Measurements from ENCODE around the gene PARD3.
"Not testable (repeated sequence)": the region's sequence is repeated elsewhere in the genome, so short reads cannot be mapped to it uniquely, and the experiment has no call there.

PARD3 gene

GRCh38 chr10:34407324-34407805, 407.7 kb downstream of the PARD3 start:
- DNase-seq (ENCODE audit: insufficient read length, low spot score): no peak
- FAIRE-seq: peak; percentile 54

GRCh38 chr10:34406463-34407323, 408.4 kb downstream of the PARD3 start:
- FAIRE-seq: no peak
- DNase-seq (ENCODE audit: insufficient read length, low spot score): no peak

DNA sequence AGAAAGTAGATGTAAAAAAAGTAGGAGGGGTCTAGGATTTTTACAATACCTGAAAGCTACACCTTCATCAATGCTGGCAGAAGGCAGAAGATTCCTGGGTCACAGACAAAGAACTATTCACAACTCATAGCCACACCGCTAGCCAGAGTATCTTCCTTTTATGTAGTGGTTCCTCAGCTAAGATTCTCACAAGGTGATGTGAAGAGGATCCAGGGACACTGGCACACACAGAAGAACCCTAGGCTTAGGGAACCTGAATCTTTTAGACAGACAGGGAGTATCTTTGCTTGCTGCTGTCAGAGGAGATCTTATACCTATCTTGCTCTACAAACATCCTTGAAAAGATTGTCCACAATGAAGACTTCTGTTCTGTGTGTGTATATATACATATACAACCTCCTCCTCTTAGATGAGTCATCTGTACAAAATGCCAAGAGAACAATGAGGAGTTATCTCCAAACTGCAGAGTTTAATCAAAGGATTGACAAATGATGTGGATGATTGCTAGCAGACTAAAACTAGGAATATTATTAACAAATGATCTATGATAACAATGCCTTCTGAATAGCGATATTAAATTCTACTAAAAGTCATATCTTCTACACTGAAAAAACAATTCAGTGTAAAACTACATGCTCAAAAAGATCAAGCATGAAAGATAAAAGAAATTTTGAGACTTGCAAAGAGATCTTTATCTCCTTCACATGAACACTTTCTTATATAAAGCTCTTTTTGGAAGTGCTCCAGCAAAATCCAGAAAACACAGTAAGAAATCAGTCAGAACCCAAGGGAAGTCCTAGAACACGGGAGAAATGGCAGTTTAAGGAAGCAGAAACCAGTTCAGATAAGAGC, 409.3 kb downstream of the PARD3 start:
- DNase-seq (ENCODE audit: insufficient read length, low spot score) (no peak), FAIRE-seq (peak; percentile 44)

DNA sequence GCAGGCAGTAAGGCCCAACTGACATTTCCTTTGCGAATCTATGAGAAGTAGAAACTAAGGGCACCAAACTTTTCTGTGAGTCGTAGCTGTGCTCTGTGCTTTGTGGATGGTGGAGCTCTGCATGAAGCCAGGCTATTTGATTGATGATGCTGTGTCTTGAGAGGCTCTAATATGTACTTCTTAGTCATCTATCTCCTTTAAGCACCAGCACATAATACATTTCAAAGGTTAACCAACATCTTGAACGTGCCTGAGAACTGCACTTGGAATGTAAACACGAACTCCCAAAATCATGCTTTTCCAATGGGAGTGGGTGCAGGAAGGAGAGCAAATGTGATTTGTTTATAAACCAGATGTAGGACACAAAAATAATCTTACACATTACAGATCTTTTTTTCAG, 411.6 kb downstream of the PARD3 start:
- no peak for FAIRE-seq
- DNase-seq (ENCODE audit: insufficient read length, low spot score): no peak

DNA sequence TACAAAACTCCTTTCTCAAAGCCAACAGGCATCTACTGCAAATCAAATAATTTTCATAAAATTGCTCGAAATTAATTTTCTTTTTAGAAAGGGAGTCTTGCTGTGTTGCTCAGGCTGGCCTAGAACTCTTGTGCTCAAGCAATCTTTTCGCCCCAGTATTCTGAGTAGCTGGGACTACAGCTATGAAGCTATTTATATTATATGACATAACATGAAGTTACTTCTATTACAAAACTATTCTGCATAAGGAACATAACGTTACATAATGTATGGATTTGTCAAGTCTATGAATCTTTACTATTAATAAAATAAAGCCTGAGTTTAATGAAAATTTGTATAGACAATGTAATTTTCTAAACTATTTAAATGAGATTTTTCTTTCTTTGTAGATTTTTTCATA, 415.0 kb downstream of the PARD3 start:
- FAIRE-seq (no peak), DNase-seq (ENCODE audit: insufficient read length, low spot score) (no peak)

- DNase-seq (ENCODE audit: insufficient read length, low spot score): no peak
- FAIRE-seq: no peak
These were observed 416.1 kb downstream of the PARD3 start for GRCh38 chr10:34399013-34399412.

- DNase-seq (ENCODE audit: insufficient read length, low spot score) (no peak), FAIRE-seq (peak; percentile 28)
These were observed 417.8 kb downstream of the PARD3 start for GRCh38 chr10:34397324-34397723.

- no peak for DNase-seq (ENCODE audit: insufficient read length, low spot score)
- no peak for FAIRE-seq
These were observed 418.4 kb downstream of the PARD3 start for GRCh38 chr10:34396663-34397062.

DNA sequence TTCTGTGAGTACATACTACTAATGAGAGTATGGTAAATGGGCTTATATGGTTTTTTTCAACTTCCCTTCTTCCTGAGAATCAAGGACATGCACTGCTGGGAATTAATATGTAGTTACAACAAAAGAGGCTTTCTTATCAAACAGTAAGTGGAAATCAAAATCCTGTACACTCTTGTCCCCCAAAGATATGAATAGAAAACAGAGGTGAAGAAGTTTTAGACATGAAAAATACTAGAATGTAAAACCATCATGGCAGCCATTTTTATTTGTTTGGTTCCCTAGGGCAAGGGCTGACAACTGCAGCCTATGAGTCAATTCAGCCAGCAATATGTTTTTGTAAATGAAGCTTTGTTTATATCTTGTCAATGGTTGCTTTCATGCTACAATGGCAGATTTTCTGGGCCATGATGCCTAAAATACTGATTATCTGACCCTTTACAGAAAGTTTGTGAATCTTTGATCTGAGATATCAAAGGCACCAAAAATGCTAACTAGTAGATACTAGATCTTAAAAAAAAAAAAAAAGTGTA, 422.4 kb downstream of the PARD3 start:
- no peak for DNase-seq (ENCODE audit: insufficient read length, low spot score)
- no peak for FAIRE-seq

DNA sequence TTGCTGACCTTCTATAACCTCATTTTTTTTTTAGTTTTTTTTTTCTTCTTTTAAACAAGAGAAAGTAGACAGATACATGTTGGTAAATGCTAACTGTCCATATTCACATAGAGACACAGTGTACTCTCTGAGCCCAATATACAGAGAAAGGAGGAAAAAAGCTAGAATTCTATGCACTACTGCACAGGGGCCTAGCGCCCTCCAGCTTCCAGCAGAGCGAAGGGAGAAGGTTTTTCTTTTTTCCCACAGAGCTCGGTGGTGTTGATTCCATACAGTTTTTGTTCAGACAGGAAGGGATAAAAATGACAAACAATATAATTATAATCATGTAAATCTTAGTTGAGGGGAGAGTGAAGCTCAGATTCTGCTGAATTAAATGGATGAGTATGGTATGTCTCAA, 423.9 kb downstream of the PARD3 start:
- not testable (repeated sequence) for FAIRE-seq; DNase-seq (ENCODE audit: insufficient read length, low spot score)

GRCh38 chr10:34389801-34390200, 425.3 kb downstream of the PARD3 start:
- FAIRE-seq (no peak), DNase-seq (ENCODE audit: insufficient read length, low spot score) (no peak)

GRCh38 chr10:34386921-34387320, 428.2 kb downstream of the PARD3 start:
- no peak for DNase-seq (ENCODE audit: insufficient read length, low spot score)
- FAIRE-seq: no peak

DNA sequence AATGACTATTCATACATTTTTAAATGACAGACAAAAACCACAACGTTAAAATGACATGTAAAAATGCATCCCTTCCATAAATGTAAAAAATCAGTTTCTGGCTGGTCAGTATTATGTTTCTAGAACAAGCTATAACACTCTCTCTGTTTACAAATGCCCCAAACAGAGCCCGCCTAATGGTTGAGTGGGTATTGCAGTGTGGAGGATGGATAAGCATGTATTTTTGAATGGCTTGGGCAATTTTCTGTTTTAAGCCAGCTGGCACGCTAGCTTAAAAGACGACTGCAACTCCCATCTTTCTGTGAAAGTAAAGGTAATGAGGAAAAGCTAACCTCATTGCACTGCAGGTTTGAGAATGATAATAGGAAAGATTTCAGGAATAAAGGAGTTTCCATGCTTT, 430.7 kb downstream of the PARD3 start:
- DNase-seq (ENCODE audit: insufficient read length, low spot score): no peak
- FAIRE-seq: no peak

DNA sequence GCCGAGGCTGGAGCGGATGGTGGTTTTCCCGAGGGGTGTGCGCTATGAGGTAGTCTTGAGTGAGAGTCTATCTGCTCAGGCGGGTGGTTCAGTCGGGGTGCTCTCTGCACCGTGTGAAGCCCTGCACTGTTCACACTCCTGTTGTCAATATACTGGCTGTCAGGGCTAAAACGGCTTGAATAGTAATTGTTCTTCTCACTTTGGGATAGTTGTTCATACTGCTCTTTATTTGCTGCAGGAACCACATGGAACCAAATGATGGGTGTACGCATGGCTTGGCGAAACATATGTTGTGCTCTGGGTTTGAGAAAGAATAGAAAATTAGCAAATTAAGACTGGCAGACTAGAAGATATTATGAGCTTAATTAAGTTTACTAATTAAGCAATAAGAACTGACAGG, 432.5 kb downstream of the PARD3 start:
- peak; percentile 11 for FAIRE-seq
- no peak for DNase-seq (ENCODE audit: insufficient read length, low spot score)

DNA sequence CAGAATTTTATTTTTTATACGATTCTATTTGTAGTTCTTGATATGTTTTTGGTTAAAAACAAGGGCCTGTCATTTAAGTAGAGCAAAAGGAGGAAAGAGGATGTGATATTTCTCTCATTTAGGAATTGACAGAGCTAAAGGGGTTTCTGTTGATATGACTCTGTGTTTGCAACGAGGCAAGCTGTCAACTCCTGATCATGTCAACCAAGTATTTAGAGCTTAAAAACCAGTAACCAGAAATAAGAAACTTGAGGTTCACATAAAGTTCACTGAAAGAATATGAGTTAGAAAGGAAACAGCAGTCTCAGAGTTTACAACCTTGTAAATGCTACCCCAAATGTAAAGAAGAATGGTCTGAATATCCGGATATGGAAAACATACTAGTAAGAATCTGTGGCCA, 434.2 kb downstream of the PARD3 start:
- no peak for FAIRE-seq

GRCh38 chr10:34378297-34378696, 436.8 kb downstream of the PARD3 start:
- no peak for FAIRE-seq
- no peak for DNase-seq (ENCODE audit: insufficient read length, low spot score)

More for the DNA sequence above, 434.2 kb downstream of the PARD3 start:
- DNase-seq (ENCODE audit: insufficient read length, low spot score): no peak

DNA sequence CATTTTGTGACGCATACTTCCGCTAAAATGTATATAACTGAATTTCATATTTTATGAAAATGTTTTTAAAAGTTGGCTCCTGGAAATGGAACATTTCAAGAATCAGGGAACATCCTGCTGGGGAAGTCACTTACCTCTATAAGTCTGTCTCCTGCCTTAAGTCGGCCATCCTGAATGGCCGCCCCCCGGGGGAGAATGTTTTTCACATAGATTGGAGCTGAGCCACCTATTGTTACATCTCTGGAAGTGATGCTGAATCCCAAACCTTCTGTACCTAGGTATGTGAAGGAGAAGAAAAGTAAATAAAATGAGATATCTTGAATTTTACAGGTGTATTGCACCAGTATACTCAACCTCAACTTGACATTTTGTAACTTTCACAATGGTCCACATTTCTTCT, 437.3 kb downstream of the PARD3 start:
- FAIRE-seq (no peak), DNase-seq (ENCODE audit: insufficient read length, low spot score) (no peak)

DNA sequence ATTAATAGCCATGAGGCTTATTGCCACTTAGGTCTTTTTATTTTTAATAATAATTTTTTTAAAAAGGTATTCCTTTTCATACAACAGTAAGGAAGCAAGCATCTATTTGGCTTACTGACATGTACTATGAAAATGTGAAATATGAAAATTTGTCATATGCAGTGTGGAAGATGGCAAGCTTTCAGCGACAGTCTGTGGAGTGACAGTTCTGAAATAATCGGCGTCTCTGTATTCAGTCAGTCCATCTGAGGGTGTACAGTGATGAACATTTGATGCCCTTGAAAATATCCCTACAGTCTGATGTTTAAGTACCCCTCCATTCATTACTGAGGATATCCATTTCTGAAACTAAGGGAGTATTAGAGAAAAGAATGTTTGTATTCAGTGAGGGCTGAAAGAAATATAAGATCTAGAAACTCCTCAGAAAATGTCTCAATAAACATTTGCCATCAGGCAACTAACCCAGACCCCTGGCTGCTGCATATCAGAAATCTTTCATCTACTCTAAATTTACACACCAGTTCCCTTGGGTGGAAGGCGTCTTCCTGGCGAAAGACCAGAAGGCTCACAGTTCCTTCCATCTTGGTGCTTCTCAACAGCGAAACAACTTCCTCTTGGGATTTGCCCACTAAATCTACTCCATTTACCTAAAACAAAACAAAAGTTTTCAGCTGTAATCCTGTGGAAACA, 440.6 kb downstream of the PARD3 start:
- DNase-seq (ENCODE audit: insufficient read length, low spot score) (no peak), FAIRE-seq (peak; percentile 40)

GRCh38 chr10:34373211-34373610, 441.9 kb downstream of the PARD3 start:
- FAIRE-seq (no peak), DNase-seq (ENCODE audit: insufficient read length, low spot score) (no peak)

DNA sequence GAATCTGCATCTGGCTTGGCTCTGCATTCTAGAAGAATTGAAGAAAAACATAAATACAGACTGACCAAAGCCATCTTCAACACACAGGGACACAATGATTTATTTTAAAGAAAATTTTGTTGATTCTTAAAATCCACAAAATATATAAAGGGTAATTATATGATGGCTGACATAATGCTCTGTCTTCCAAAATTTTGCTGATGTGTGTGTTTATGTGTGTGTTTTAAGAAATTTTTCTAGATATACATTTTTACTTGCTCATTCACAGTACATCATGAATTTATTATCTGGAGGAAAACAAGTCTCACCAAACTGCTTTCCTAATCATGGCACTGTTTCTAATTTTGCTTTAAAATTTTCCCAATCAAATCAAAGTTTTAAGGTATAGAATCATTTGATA, 442.6 kb downstream of the PARD3 start:
- FAIRE-seq (no peak), DNase-seq (ENCODE audit: insufficient read length, low spot score) (no peak)

GRCh38 chr10:34370126-34370525, 445.0 kb downstream of the PARD3 start:
- DNase-seq (ENCODE audit: insufficient read length, low spot score) (no peak), FAIRE-seq (peak; percentile 74)
